DOHH2 (cell line): ENCODE results near the gene HOXB3.

Source experiments
- H3F3A ChIP-seq: fragments of 200-600 bp; sonication (generic), shearing (Covaris generic); 2 replicates; pipeline ENCODE4 v1.6.0; 2016; ENCODE audit warnings: antibody characterized with exemption, mild to moderate bottlenecking; ENCODE audit not compliant: control insufficient read depth, insufficient read depth
- H3K27ac ChIP-seq: fragments of 200-600 bp; sonication (generic); 2 replicates; pipeline ENCODE4 v1.5.1; 2014; ENCODE audit warnings: low read depth, mild to moderate bottlenecking, low read length, moderate library complexity
- H3K27me3 ChIP-seq: fragments of 200-600 bp; sonication (generic); 2 replicates; pipeline ENCODE4 v1.6.1; 2014; ENCODE audit warnings: mild to moderate bottlenecking, low read length, mixed read lengths; ENCODE audit not compliant: control insufficient read depth
- H3K36me3 ChIP-seq: fragments of 200-600 bp; sonication (generic); 2 replicates; pipeline ENCODE4 v1.6.1; 2014; ENCODE audit warnings: mild to moderate bottlenecking, low read length, moderate library complexity, mixed read lengths; ENCODE audit not compliant: control insufficient read depth
- H3K4me1 ChIP-seq: fragments of 200-600 bp; sonication (generic); 2 replicates; pipeline ENCODE4 v1.6.1; 2014; ENCODE audit warnings: mild to moderate bottlenecking, low read length, mixed read lengths; ENCODE audit not compliant: control insufficient read depth
- H3K4me2 ChIP-seq: fragments of 200-600 bp; sonication (generic); 2 replicates; pipeline ENCODE4 v1.6.0; 2014; ENCODE audit warnings: mild to moderate bottlenecking, low read length, moderate library complexity
- H3K4me3 ChIP-seq: fragments of 200-600 bp; sonication (generic); 2 replicates; pipeline ENCODE4 v1.5.1; 2014; ENCODE audit warnings: mild to moderate bottlenecking, low read length, mixed read lengths
- H3K79me2 ChIP-seq: fragments of 200-600 bp; sonication (generic); 2 replicates; pipeline ENCODE4 v1.6.1; 2014; ENCODE audit warnings: mild to moderate bottlenecking, low read length, mixed read lengths; ENCODE audit not compliant: control insufficient read depth
- H3K9me2 ChIP-seq: fragments of 200-600 bp; sonication (generic); replicated peaks from 2 replicates; pipeline ENCODE4 v1.6.1; 2014; ENCODE audit warnings: mild to moderate bottlenecking, low read length, mixed read lengths; ENCODE audit not compliant: control insufficient read depth
- H3K9me3 ChIP-seq: fragments of 200-600 bp; sonication (generic); 2 replicates; pipeline ENCODE4 v1.6.1; 2014; ENCODE audit warnings: antibody characterized with exemption, low read length, mixed read lengths; ENCODE audit not compliant: control insufficient read depth, insufficient read depth
- H4K20me1 ChIP-seq: fragments of 200-600 bp; sonication (generic); 2 replicates; pipeline ENCODE4 v1.6.0; 2014; ENCODE audit warnings: low read depth, mild to moderate bottlenecking, antibody characterized with exemption, low read length, moderate library complexity; ENCODE audit not compliant: control insufficient read depth, insufficient read depth
- CTCF ChIP-seq: fragments of 200-600 bp; sonication (generic); IDR thresholded peaks from one replicate; pipeline ENCODE4 v1.5.1; 2014; ENCODE audit warnings: antibody characterized with exemption, mild to moderate bottlenecking, low read depth, low read length; ENCODE audit not compliant: poor library complexity, severe bottlenecking
- EZH2phosphoT487 ChIP-seq: fragments of 200-600 bp; sonication (generic); IDR thresholded peaks from 2 replicates; pipeline ENCODE4 v1.6.1; 2017; ENCODE audit warnings: borderline replicate concordance, mild to moderate bottlenecking, antibody characterized with exemption, low read length, moderate library complexity, mixed read lengths

Gene HOXB3

GRCh38 chr17:48574505-48575065 is 15.5 kb downstream of the HOXB3 start:
- H3K36me3 ChIP-seq = peaks cover 4% of the 10 kb centered on the region; the same call in 1 of the 2 replicates
- H3K27me3 ChIP-seq = peaks cover 7% of the 10 kb centered on the region
- H3K4me1 ChIP-seq = peaks cover 17% of the 10 kb centered on the region
- H3K4me3 ChIP-seq = no peak overlapping the region
- H3K9me2 ChIP-seq = no peaks in the 10 kb centered on the region
- H3K9me3 ChIP-seq = no peaks in the 10 kb centered on the region
- H3K4me2 ChIP-seq = no peak overlapping the region
- H3F3A ChIP-seq = 0 out of 2 replicates have a peak, but pooled peaks cover 3% of the 10 kb centered on the region
- no peak overlapping the region for H3K27ac ChIP-seq
- H3K79me2 ChIP-seq = peaks cover 12% of the 10 kb centered on the region
- TF ChIP-seq EZH2phosphoT487 (no peak), CTCF (no peak)
- H4K20me1 ChIP-seq = no peaks in the 10 kb centered on the region

- Histone ChIP-seq H3K27me3 (no peaks in the 10 kb centered on the region), H3K4me3 (no peak overlapping the region), H3K36me3 (peaks cover 4% of the 10 kb centered on the region; the same call in 1 of the 2 replicates), H3F3A (no peaks in the 10 kb centered on the region), H3K9me2 (no peaks in the 10 kb centered on the region), H3K4me2 (no peak overlapping the region), H3K27ac (no peak overlapping the region), H3K9me3 (no peaks in the 10 kb centered on the region), H3K79me2 (peaks cover 3% of the 10 kb centered on the region), H3K4me1 (peaks cover 3% of the 10 kb centered on the region), H4K20me1 (no peaks in the 10 kb centered on the region)
- TF ChIP-seq CTCF (no peak), EZH2phosphoT487 (no peak)
Measured at GRCh38 chr17:48571826-48572417, 18.1 kb downstream of the HOXB3 start.

GRCh38 chr17:48571024-48571818 is 18.8 kb downstream of the HOXB3 start:
- Histone ChIP-seq H3K9me2 (no peaks in the 10 kb centered on the region), H3K79me2 (no peaks in the 10 kb centered on the region), H3K4me1 (no peaks in the 10 kb centered on the region), H3K4me2 (no peak overlapping the region), H3K4me3 (no peak overlapping the region), H4K20me1 (no peaks in the 10 kb centered on the region), H3K27ac (no peak overlapping the region), H3K36me3 (peaks cover 4% of the 10 kb centered on the region; the same call in 1 of the 2 replicates), H3F3A (no peaks in the 10 kb centered on the region), H3K27me3 (no peaks in the 10 kb centered on the region), H3K9me3 (no peaks in the 10 kb centered on the region)
- no peak for TF ChIP-seq EZH2phosphoT487
- TF ChIP-seq CTCF = no peak
